LNCaP clone FGC (cell line): Measurements from ENCODE around the gene GATA2.

ENCODE experiments used
- DNase-seq: peaks from one replicate; pipeline ENCODE4 v3.0.0-alpha.2; 2011; ENCODE audit warnings: low read depth
- H3K4me3 ChIP-seq: 2 replicates; pipeline ENCODE4 v1.5.1; 2011; ENCODE audit warnings: mild to moderate bottlenecking, low read depth, low read length, control low read depth
- CTCF ChIP-seq: IDR thresholded peaks from 2 replicates; pipeline ENCODE4 v1.5.1; 2012; ENCODE audit warnings: mild to moderate bottlenecking; ENCODE audit not compliant: control insufficient read depth, insufficient read depth; ENCODE audit errors: extremely low read depth

GATA2 gene

GRCh38 chr3:128458746-128459460 is 34.1 kb downstream of the GATA2 start:
- DNase-seq = no peak
- no peak for TF ChIP-seq CTCF
- no peak overlapping the region for H3K4me3 ChIP-seq

GRCh38 chr3:128457937-128458336 is 35.1 kb downstream of the GATA2 start:
- no peak overlapping the region for H3K4me3 ChIP-seq
- no peak for DNase-seq
- TF ChIP-seq CTCF = no peak

- TF ChIP-seq CTCF = no peak
- DNase-seq = no peak
- H3K4me3 ChIP-seq = no peak overlapping the region
These were observed 36.0 kb downstream of the GATA2 start for GRCh38 chr3:128456776-128457715.

- TF ChIP-seq CTCF = no peak
- no peak for DNase-seq
These were observed 36.9 kb downstream of the GATA2 start for GRCh38 chr3:128455786-128456748.

GRCh38 chr3:128455116-128455515 is 37.9 kb downstream of the GATA2 start:
- no peak overlapping the region for H3K4me3 ChIP-seq

More at GRCh38 chr3:128455786-128456748, 36.9 kb downstream of the GATA2 start:
- H3K4me3 ChIP-seq = no peak overlapping the region

More at GRCh38 chr3:128455116-128455515, 37.9 kb downstream of the GATA2 start:
- no peak for DNase-seq
- no peak for TF ChIP-seq CTCF
